Hematopoietic multipotent progenitor cell treated with erythropoietin and hydrocortisone succinate and interleukin-3 and kit ligand, for 17 days (in vitro differentiated cells): ENCODE data around the gene GPR152.

Source experiments
- DNase-seq: peaks from one replicate; pipeline ENCODE4 v3.0.0-alpha.2; 2015; ENCODE audit warnings: low spot score

GPR152 gene, protein sequence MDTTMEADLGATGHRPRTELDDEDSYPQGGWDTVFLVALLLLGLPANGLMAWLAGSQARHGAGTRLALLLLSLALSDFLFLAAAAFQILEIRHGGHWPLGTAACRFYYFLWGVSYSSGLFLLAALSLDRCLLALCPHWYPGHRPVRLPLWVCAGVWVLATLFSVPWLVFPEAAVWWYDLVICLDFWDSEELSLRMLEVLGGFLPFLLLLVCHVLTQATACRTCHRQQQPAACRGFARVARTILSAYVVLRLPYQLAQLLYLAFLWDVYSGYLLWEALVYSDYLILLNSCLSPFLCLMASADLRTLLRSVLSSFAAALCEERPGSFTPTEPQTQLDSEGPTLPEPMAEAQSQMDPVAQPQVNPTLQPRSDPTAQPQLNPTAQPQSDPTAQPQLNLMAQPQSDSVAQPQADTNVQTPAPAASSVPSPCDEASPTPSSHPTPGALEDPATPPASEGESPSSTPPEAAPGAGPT

GRCh38 chr11:67452141-67452952, at the start of gene GPR152:
GPR152 (minus strand) TSS chr11:67452729; CDS start chr11:67452724, 5 bp downstream.
- DNase-seq: no peak

DNA sequence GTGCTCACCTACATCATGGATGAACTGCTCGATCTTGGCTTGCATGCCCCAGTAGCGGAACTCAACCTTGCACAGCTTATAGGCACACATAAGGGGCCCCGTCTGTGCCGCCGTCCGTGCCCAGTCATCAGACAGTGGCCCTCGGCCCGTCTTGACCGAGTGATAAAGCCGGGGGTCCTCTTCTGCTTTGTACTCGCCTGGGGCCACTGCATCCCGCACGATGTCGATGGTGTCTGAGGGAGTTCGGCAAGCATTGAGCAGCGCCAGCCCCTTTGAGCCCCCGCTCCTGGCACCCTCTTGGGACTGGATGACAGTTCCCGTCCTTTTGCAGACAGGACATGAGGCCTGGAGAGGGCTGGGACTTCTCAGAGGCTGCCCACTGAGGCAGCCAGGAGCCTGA, 49.3 kb upstream of the GPR152 start:
- DNase-seq: no peak

DNA sequence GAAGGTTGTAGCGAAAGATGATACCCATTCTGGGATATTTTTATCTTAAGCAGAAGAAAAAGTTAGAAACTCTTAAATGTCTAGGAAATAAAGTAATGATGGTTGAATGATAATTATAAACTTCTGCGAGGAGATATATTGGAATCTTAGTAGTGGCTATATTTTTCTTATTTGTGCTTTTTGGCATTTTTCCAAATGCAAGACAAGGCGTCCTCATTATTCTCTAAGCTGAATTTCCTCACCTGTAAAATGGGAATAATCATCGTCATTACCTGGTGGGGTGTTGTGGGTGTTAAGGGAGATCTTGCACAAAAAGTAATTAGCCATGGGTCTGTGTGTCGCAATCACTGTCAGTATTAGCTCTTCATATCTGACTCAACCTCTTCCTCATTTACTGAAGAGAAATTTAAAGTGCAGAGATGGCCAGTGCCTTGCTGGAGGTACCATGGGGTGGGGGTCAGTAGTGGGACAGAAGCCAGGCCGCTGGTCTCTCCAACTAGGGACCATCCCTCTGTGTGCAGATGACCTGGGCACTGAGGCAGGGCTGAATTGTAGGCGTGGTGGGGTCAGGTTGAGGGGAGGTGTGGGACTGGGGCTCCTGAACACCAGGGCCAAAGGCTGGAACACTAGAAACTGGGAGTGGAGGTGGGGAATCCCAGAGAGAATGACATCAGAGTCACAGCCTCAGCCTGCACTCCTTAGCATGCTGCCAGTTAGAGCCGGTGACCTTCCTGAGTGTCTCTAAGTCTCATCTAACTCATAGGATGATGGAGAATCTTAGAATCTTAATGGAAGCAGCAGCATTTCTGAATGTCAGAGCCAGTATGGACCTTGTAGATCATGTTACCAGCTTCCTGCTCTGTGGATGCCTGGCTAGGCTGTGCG, 48.5 kb upstream of the GPR152 start:
- no peak for DNase-seq

DNA sequence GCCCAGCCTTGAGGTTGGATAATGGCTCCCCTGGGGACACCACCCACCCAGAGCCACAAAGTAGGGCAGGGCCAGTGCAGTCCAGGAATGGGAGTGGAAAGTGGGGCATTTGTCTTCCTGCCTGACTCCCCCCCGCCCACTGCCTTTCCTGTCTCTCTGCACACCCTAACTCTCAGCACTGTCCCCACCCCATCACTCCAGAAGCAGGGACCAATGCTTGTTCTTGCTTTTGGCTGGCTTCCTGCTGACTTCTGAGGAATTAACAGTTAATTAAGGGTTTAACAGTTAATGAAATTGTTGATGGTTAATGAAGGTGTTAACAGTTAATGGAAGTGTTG, 47.9 kb upstream of the GPR152 start:
- no peak for DNase-seq

- no peak for DNase-seq
Measured at GRCh38 chr11:67499808-67500483, 47.4 kb upstream of the GPR152 start.

DNA sequence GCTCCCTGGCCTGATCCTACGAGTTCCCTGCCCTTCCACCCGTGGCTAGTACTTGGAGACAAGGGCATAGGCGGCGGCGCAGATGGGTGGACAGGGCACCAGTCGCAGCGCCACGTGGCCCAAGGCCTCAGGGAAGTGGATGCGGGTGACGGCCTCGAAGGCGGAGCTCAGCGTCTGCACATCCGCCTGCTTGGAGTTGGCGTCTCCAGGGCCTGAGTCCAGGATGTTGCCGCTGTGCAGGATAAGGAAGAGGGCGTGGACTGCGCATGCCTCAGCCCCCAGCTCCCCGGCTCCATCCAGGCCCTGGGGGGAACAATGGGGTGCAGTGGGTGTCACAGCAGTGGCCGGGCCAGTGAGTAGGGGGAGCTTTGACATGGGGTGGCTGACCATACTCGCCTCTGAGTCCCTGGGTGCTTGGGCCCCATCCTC, 46.0 kb upstream of the GPR152 start:
- no peak for DNase-seq

- no peak for DNase-seq
Measured at GRCh38 chr11:67497656-67498291, 45.2 kb upstream of the GPR152 start.

- DNase-seq: no peak
Measured at GRCh38 chr11:67496113-67496512, 43.6 kb upstream of the GPR152 start.

DNA sequence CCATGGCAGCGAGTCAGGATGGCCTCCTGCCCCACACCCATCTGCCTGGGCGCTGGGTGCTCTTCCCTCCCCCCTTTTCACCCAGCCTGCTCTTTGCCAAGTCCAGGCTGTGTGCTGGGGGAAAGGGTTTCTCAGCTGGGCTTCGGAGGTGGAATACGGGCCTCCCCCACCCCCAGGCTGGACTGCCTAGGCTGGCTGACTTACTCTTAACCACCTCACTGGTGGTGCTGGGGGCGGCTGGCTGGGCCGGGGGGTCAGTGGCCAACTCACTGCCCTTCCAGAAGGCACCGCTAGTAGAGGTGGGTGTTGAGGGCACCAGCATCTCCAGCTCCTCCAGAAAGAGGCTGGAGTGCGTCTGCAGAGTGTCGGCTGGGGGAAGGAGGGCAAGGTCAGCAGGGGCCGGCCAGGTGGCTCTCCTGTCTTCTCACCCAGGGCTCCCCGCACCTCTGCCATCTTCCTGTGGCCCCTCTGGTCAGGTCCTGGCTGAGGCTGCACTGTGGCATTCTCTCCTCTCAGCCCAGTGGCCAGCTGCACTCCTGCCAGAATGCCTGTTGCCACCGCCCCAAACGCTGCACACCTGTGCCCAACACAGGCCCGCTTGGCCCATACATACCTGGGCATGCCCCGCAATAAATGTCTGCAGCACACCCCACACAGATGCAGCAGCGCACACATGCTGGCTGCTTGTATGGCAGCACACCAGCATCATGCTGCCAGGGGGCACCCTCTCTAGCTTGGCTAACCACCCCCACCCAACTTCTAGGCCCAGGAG, 42.9 kb upstream of the GPR152 start:
- no peak for DNase-seq

GRCh38 chr11:67494371-67495233, 42.1 kb upstream of the GPR152 start:
- no peak for DNase-seq

DNA sequence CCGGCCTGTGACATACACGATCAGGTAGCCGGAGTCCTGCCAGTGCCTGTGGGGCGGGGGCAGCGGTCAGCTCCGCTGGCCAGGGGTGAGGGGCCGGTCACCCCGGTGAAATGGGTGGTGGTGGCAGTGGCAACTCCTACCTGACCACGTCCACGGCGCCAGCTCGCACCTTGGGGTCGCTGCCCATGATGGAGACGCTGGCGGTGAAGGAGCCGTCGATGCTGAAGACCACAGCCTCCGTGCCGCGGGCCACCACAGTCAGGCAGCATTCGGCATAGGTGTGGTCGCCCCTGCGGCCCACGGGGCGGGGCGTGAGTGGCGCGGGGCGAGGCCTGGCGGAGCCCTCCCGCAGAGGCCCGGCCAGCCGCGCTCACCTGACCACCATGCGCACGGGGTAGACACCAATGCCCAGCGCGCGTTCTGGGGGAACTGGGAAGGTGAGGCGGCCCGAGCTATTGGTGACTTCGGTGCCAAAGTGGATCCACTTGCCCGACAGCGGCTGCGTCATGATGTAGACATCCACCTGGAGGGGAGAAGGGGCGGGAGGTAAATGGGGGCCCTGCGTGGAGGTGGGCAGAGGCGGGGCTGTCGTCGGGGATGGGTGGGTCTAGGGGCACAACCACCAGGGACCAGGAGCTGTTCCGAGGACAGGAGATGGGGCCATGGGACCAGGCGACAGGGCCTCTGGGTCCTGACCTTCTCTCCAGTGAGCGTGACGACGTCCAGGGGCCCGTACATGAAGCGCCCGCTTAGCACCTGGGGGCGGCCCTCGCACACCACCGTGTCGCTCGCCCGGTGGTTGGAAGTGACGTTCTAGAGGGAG, 41.2 kb upstream of the GPR152 start:
- no peak for DNase-seq

DNA sequence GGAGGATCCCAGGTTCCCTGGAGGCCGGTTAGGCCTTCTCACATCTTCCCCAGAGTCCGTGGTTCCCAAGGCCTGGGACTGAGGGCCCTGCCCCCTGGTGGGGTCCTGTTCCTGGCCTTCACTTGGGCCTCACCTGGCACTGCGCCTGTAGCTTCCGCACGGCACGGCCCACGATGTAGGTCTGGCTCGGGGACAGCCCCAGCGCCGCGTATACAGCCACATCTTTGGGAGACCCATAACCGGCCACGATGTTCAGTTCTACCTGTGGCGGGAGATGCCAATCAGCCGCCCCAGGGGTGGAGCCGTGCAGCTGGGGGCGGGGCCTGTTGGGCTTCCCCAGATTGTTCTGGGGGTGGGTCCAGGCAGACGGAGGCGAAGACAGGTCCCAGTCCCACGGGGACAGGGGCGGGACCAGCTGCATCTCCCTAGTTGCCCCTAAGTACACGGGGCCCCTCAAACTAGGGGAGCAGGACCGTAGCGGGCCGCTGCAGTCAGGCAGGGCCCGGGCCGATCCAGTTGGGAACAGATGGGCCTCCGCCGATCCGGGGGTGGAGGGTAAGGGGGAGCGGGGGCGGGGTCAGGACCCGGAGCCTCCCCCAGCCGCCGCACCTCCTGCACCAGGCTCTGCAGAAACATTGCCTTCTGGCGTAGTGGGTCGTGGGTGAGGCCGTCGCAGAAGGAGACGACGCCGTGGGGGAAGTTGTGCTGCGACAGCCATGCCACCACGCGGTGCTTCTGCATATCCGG, 40.4 kb upstream of the GPR152 start:
- no peak for DNase-seq

DNA sequence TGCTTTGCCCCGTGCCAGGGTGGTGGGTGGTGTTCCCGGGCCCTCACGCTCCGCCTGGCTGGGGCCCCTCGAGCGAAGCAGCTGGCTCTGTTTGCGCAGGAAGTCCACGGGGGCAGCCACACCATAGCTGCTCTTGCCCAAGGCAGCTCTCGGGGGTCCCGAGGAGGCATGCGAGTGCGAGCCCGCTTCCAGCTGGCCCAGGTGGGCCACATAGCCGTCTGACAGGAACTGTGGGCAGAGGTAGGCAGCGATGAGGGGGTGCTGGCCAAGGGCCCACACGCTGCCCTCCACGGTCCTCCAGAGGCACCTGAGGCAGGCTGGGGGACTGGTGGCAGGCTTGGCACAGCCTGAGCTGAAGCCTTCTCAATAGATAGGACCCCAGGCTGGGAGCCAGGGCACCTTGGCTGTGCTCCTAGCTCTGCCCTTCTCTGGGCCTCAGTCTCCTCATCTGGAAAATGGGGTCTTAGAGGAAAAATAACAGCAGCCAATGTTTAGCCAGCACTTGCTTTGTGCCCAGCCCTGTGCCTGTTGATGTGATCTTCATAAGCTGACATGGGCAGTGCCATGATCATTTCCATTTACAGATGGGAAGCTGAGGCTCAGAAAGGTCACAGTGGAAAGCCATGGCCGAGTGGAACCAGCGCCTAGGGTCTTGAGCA, 39.7 kb upstream of the GPR152 start:
- no peak for DNase-seq

- DNase-seq: no peak
Measured at GRCh38 chr11:67491276-67492068, 38.9 kb upstream of the GPR152 start.

DNA sequence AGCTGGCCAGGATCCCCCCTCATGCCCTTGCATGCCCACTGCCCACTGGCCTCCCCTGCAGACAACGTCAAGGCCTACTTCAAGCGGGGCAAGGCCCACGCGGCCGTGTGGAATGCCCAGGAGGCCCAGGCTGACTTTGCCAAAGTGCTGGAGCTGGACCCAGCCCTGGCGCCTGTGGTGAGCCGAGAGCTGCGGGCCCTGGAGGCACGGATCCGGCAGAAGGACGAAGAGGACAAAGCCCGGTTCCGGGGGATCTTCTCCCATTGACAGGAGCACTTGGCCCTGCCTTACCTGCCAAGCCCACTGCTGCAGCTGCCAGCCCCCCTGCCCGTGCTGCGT, 38.2 kb upstream of the GPR152 start:
- no peak for DNase-seq

- no peak for DNase-seq
Measured at GRCh38 chr11:67489885-67490726, 37.6 kb upstream of the GPR152 start.
